Measurements from ENCODE around the gene SPATA2L.

DNA sequence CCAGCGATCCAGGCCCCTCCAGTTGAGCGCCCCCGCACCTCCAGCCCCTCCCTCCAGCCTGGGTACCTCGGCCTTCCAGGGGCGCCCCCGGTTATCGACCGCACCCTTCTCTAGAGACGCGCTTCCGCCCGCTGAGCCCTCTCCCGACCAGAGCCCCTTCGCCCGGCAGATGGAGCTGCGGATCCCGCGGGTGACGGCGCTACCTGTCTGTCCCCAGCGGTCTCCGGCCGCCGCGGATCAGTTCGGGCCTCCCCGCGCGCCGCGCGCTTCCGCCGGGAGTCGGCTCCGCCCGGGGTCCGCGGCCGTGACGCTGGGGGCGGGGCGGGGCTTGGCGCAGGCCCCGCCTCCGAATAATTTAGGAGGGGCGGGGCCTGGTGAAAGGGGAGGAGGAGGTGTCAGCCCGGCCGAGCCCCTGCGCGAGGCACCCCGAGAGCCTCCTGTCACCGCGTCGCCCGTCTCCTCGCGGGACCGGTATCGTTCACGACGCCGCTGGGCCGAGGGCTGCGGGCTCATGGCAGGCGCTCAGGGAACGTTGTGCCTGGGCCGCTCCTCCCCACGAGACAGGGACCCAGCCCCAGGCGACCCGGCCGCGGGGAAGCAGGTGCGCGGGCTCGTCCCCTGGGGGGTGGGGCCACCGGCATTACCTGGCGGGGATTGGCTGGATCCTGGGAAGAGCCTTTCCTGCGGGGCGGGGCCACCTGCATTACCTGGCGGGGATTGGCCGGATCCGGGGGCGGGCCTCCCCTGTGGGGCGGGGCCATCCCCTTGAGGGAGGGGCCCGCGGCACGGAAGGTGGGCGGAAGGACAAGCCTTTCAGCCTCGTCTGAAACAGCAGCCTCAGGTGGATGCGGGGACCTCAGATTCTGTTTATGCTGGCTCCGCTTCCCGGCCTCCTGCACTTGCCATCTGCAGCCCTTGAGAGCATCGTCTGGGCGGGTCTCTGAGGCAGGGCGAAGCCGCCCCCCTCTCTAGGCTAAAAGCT is at the start of gene SPATA2L:
- TF ChIP-seq POLR2A (IDR thresholded peaks at IDR 0.05; ENCODE audit: low read length) (peak; percentile 41), GATA1 (IDR thresholded peaks at IDR 0.05; ENCODE audit: low read depth, low read length) (no peak)

All from erythroblast (primary cell).